Ramos (cell line): ENCODE measurements around the gene PTCH2.
"Not testable (repeated sequence)": the region's sequence is repeated elsewhere in the genome, so short reads cannot be mapped to it uniquely, and the experiment has no call there.

Source experiments
- in situ Hi-C: fragments of 300-500 bp; cut with MboI; formaldehyde crosslinking; loops from one replicate; pipeline ENCODE4 v1.14.3; 2022; ENCODE audit warnings: low sequenced_read_pairs; ENCODE audit not compliant: unreplicated experiment

The PTCH2 gene

DNA sequence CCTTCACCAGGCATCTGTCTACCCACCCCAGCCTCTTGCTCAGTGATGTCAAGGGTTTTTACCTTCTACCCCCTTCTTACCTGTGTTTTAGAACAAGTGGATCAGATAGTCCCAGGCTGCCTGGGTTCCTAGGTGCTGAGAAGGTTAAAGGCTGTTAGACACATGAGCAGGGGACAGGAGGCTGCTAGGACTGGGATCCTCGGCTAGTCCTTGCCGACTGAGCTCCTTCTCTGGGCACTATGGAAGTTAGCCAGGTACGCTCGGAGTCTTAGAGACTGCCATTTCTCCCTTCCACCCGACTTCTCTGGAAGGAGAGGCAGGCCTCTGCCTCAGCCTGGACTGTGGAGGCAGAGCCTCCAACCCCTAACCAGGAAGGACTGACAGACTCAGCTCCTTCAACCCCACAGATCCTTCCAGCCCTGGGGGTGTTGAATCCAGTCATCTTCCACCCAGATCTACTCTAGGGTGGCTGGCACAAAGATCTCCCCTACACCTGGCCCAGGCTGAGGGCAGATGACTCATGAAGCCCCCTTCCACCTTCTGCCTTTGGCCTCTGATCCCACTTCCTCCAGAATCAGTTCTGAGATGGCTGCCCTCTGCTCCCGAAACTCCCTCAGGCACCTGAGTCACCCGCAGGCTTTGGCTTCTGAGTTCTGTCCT, 36.2 kb downstream of the PTCH2 start, which contains the start of gene DYNLT4:
TSS of gene DYNLT4 (minus strand) at position 648 of the 660 bp plus-strand sequence. CDS start 683 bp downstream, outside the sequence.
- in situ Hi-C loops, result loop anchor here (25.0 kb wide), 1 partner anchor 705 kb away; the partner anchor contains the start of genes CCDC163, MMACHC and PRDX1

DNA sequence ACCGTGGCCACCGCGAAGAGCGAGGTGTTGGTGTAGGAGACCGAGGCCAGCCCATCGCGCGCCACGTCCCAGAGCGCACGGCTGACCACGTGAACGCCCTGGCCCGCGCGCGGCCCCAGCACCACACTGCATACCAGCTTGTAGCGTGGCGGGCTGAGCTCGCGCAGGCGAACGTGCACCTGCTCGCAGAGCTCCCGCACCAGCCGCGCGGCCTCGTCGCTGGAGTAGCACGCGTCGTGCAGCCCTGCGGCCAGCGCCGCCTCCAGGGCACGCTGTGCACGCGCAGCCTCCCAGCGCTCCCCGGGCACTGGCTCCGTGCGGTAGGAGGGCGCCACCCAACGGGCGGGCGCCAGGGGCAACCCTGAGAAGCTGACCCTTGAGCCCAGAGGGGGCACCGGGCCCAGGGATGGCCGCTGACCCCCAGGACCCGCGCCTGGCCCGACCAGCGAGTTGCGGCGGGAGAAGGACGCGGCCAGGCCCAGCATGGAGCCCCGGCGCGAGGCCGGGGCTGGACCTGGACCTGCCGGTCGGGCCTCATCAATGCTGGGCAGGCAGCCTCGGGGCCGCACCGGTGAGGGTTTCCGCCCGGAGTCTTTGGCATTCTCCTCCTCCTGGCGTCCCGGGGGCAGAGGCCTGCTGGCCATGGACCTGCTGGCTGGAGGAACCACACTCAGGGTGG, 36.9 kb downstream of the PTCH2 start:
- in situ Hi-C loops, result loop anchor here (25.0 kb wide), 1 partner anchor 706 kb away; the partner anchor contains the start of genes CCDC163, MMACHC and PRDX1

DNA sequence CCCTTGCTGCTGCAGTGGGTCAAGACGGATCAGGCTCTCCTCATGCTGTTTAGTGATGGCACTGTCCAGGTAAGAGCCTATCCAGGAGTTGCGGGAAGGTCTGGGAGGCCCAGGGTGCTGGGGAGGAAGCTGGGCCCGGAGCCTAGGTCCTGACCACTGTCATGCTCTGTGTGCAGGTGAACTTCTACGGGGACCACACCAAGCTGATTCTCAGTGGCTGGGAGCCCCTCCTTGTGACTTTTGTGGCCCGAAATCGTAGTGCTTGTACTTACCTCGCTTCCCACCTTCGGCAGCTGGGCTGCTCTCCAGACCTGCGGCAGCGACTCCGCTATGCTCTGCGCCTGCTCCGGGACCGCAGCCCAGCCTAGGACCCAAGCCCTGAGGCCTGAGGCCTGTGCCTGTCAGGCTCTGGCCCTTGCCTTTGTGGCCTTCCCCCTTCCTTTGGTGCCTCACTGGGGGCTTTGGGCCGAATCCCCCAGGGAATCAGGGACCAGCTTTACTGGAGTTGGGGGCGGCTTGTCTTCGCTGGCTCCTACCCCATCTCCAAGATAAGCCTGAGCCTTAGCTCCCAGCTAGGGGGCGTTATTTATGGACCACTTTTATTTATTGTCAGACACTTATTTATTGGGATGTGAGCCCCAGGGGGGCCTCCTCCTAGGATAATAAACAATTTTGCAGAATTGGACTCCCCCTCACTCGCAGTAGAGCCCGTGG, 37.6 kb downstream of the PTCH2 start:
- in situ Hi-C loops, result loop anchor here (25.0 kb wide), 1 partner anchor 707 kb away; the partner anchor contains the start of genes CCDC163, MMACHC and PRDX1

GRCh38 chr1:44803312-44804095, 39.5 kb downstream of the PTCH2 start:
- in situ Hi-C loops, result loop anchor here (25.0 kb wide), 1 partner anchor 709 kb away; the partner anchor contains the start of genes CCDC163, MMACHC and PRDX1

DNA sequence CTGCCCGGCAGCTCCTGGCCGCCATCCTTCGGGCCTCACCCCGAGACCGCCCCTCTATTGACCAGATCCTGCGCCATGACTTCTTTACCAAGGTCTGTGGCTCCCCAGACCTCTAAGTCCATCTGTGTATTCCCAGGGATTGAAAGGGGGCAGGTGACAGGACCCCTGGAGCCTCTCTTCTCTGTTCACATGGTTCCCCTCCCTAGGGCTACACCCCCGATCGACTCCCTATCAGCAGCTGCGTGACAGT, 40.1 kb downstream of the PTCH2 start:
- in situ Hi-C loops, result loop anchor here (25.0 kb wide), 1 partner anchor 709 kb away; the partner anchor contains the start of genes CCDC163, MMACHC and PRDX1

DNA sequence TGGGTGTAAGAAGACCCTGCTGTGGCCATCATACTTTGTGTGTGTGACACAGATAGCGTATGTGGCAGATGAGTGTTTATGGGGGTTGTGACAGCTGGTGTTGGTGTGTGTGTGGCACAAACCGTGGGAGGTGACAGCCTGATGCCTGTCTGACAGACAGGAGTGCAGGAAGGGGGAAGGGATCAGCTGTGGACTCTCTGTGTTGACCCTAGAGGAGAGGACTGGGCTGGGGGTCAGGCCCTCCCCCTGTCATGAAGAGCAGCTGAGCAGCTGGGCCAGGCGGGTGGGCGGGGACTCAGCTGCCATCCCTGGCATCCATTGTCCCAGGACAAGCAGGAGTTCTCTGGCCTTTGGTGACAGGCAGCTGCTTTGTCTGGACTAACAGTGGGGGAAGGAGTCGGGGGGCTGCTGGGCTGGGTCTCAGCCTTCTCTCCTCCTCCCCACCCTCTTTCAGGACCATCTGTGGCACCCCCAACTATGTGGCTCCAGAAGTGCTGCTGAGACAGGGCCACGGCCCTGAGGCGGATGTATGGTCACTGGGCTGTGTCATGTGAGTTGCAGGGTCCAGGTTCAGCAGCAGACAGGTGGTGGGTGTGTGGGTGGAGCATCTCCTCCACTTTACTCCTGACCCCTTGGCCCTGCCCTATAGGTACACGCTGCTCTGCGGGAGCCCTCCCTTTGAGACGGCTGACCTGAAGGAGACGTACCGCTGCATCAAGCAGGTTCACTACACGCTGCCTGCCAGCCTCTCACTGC, 40.6 kb downstream of the PTCH2 start:
- in situ Hi-C loops, result loop anchor here (25.0 kb wide), 1 partner anchor 710 kb away; the partner anchor contains the start of genes CCDC163, MMACHC and PRDX1

- in situ Hi-C loops, result loop anchor here (25.0 kb wide), 1 partner anchor 711 kb away; the partner anchor contains the start of genes CCDC163, MMACHC and PRDX1
Measured at GRCh38 chr1:44801491-44802305, 41.4 kb downstream of the PTCH2 start.

DNA sequence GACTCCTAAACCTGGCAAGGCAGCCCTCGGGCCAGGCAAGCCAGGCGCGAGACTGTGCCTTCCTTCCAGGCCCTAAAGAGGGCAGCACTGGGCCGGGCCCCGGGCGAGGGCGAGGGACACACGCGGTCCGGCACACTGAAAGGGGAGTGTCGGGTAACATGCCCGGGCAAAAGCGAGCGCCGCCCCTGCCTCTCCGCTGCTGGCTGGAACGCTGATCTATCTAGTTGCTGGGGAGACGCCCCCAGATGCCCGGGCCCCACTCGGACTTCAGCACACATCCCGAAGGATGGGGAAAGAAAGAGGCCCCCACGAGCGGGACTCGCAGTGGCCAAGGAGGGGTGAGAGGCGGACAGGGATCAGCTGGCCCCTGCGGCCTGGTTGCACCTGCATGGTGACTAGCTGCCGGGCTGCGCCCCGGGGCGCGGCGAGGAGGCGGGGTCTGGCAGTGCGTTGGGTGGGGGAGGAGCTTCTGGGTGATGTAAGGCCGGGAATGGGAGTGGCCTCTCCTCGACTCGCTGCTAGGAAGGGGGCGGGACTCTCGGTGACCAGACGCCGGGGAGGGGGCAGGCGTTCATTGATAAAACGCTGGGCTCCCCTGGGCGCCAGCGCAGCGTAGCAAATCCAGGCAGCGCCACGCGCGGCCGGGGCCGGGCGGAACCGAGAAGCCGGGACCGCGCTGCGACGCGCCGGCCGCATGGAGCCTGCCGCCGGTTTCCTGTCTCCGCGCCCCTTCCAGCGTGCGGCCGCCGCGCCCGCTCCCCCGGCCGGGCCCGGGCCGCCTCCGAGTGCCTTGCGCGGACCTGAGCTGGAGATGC, 43.1 kb downstream of the PTCH2 start, which contains the start of gene PLK3:
TSS of gene PLK3 (plus strand) at position 608 of the 815 bp plus-strand sequence. CDS start at position 695, 87 bp downstream.
- in situ Hi-C loops, result loop anchor here (25.0 kb wide), 1 partner anchor 712 kb away; the partner anchor contains the start of genes CCDC163, MMACHC and PRDX1

- in situ Hi-C loops, result no loop called here
Measured at GRCh38 chr1:44798481-44799365, 44.3 kb downstream of the PTCH2 start.

DNA sequence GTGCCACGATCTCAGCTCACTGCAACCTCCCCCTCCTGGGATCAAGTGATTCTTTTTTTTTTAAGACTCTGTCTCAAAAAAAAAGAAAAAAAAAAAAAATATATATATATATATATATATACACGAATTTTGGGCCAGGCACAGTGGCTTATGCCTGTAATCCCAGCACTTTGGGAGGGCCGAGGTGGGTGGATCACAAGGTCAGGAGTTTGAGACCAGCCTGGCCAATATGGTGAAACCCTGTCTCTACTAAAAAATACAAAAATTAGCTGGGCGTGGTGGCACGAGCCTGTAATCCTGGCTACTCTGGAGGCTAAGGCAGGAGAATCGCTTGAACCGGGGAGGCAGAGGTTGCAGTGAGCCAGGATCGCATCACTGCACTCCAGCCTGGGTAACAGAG, 45.2 kb downstream of the PTCH2 start:
- in situ Hi-C loops, result not testable (repeated sequence)

DNA sequence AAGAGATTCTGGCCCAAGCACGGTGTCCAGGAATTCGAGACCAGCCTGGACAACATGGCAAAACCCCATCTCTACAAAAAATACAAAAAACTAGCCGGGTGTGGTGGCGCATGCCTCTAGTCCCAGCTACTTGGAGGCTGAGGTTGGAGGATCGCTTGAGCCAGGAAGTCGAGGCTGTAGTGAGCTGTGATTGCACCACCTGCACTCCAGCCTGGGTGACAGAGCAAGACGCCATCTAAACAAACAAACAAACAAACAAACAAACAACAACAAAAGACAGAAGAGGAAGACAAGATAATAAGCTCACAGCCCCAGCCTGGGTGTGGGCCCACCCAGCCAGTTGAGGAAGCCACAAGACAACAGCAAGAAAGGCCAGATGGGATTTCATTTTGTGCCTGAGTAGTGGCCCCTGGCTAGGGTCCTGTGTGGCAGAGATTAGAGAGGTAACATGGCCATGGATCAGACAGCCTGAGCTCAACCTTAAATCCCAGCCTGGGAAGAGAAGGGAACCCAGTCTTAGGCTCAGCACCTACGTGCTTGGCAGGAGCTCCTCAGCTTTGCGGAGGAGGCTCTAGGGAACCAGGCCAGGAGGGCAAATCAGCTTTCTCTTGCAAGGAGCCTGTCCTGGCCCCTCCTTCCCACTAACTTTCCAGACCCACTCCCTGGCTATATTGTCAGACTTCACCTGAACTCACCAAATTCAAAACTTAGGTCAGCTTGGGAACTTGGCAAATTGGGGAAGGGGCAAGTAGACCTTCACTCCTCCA, 50.1 kb downstream of the PTCH2 start:
- in situ Hi-C loops, result no loop called here

DNA sequence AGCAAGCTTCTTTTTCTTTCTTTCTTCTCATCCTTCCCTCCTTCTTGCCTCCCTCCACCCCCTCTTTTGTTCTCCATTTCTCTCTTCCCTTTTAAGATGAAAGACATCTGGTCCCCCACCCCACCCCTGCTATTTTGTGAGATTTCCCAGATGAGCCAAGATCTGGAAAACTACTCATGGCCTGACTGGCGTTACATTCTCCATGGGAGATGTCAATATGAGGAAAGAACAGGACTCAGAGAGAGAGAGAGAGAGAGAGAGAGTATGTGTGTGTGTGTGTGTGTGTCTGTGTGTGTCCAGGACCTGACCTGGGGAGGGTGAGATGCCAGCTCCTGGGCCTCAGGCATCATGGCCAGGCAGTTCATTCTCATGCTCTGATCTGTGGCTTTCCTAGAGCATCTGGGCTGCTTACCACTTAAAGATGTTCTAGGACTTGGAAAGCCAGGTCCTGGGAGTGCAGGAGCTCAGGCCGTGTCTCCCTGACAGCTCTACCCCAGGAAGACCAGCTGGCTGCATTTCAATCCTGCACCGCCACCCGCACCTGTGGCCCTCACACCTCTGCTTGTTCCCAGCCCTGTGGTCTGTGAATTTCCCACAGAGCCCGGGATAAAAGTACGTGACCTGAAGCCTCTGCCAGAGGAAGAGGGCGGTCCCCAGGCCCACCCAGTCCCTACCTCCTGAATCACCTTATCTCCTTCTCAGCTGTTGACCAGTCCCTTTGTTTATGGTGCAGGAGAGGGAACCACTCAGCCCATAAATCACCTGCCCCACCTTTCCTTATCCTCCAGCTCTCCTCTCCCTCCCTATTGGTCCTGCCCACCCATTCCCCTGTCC, 51.9 kb downstream of the PTCH2 start:
- in situ Hi-C loops, result no loop called here

GRCh38 chr1:44788120-44788860, 54.8 kb downstream of the PTCH2 start, which contains the start of gene BEST4:
BEST4 (minus strand) TSS chr1:44788170; CDS start chr1:44787705, 465 bp downstream.
- in situ Hi-C loops, result no loop called here

- in situ Hi-C loops, result no loop called here
Measured at GRCh38 chr1:44787506-44787905, 55.5 kb downstream of the PTCH2 start.
